ENCODE measurements around the gene DAPK2.

GRCh38 chr15:63920504-63921175, 125.6 kb downstream of the DAPK2 start:
- TF ChIP-seq CTCF (IDR thresholded peaks at IDR 0.05; ENCODE audit: insufficient read depth, low read length) (no peak), POLR2AphosphoS5 (IDR thresholded peaks at IDR 0.05; ENCODE audit: low read depth) (no peak), SPI1 (IDR thresholded peaks at IDR 0.05; ENCODE audit: borderline replicate concordance, low read depth) (no peak), GABPA (IDR thresholded peaks at IDR 0.05; ENCODE audit: low read depth) (no peak)
- TF ChIP-seq, protein P1, sequence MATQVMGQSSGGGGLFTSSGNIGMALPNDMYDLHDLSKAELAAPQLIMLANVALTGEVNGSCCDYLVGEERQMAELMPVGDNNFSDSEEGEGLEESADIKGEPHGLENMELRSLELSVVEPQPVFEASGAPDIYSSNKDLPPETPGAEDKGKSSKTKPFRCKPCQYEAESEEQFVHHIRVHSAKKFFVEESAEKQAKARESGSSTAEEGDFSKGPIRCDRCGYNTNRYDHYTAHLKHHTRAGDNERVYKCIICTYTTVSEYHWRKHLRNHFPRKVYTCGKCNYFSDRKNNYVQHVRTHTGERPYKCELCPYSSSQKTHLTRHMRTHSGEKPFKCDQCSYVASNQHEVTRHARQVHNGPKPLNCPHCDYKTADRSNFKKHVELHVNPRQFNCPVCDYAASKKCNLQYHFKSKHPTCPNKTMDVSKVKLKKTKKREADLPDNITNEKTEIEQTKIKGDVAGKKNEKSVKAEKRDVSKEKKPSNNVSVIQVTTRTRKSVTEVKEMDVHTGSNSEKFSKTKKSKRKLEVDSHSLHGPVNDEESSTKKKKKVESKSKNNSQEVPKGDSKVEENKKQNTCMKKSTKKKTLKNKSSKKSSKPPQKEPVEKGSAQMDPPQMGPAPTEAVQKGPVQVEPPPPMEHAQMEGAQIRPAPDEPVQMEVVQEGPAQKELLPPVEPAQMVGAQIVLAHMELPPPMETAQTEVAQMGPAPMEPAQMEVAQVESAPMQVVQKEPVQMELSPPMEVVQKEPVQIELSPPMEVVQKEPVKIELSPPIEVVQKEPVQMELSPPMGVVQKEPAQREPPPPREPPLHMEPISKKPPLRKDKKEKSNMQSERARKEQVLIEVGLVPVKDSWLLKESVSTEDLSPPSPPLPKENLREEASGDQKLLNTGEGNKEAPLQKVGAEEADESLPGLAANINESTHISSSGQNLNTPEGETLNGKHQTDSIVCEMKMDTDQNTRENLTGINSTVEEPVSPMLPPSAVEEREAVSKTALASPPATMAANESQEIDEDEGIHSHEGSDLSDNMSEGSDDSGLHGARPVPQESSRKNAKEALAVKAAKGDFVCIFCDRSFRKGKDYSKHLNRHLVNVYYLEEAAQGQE (IDR thresholded peaks at IDR 0.05; ENCODE audit: insufficient replicate concordance, low read depth), result no peak

Data from HL-60 (cell line).